HCT116 (cell line): Measurements from ENCODE around the gene ARGLU1. TPM values are rescaled to one million over a fixed set of nuclear protein-coding genes. Genes with fewer than 3 reads are reported as not detected.

Source experiments
- ATAC-seq: fragments of 200-7000 bp; cut with Tn5 transposase; 2 replicates; pipeline ENCODE4 v1.9.1; 2020; ENCODE audit warnings: mild to moderate bottlenecking, moderate library complexity
- BruUV-seq: library from RNA; stranded (reverse); fragments of 400-500 nt; replicated peaks from 2 replicates; lab custom pipeline; 2021; lab: Mats Ljungman, UMichigan
- CTCF ChIA-PET: fragments of 300-600 bp; sonication (Branson Sonifier 250); formaldehyde crosslinking; loops from one replicate; lab custom pipeline; 2021; ENCODE audit warnings: antibody characterized with exemption; lab: Charles Lee
- POLR2A ChIA-PET: fragments of 300-600, 350-600 bp; sonication (Branson Sonifier 250); formaldehyde crosslinking; loops from one replicate; lab custom pipeline; 2021; ENCODE audit warnings: antibody characterized with exemption; lab: Charles Lee
- RAD21 ChIA-PET, 2 experiments: fragments of 300-600 bp; sonication (Branson Sonifier 250); formaldehyde crosslinking; loops; one replicate each; lab custom pipeline; 2023; ENCODE audit warnings: low total read pairs in 2 of 2; ENCODE audit not compliant: uncharacterized antibody in 2 of 2, unreplicated experiment in 2 of 2, low non-redundant PET in 1 of 2; lab: Charles Lee
- DNase-seq: peaks from one replicate; pipeline ENCODE4 v3.0.0-alpha.2; 2010; ENCODE audit warnings: low read depth, low spot score
- H2AFZ ChIP-seq: fragments of 200-600 bp; shearing (Covaris generic), sonication (generic); 2 replicates; pipeline ENCODE4 v1.6.1; 2017; ENCODE audit warnings: low read depth, mixed run types, mixed read lengths, antibody characterized with exemption, low read length; ENCODE audit not compliant: poor library complexity, severe bottlenecking
- H3K27ac ChIP-seq: 2 replicates; pipeline ENCODE4 v1.5.1; 2012; ENCODE audit warnings: low read depth, low read length
- H3K27me3 ChIP-seq: fragments of 200-600 bp; sonication (generic); 2 replicates; pipeline ENCODE4 v1.6.1; 2016; ENCODE audit warnings: mixed run types, low read length, mixed read lengths; ENCODE audit not compliant: insufficient read depth
- H3K36me3 ChIP-seq, 2 experiments: fragments of 200-500 bp in 1 of 2; fragments of 200-600 bp in 1 of 2; sonication (Bioruptor generic) in 1 of 2; sonication (generic) in 1 of 2; 2 replicates each; pipeline versions ENCODE4 v1.5.1 to v1.6.1; 2014 to 2016; ENCODE audit warnings: low read length in 2 of 2, inconsistent platforms in 1 of 2, mixed read lengths in 1 of 2, mixed run types in 1 of 2; ENCODE audit not compliant: insufficient read depth in 2 of 2, control insufficient read depth in 1 of 2
- H3K4me1 ChIP-seq, 2 experiments: fragments of 200-600 bp in 1 of 2; sonication (generic) in 1 of 2; 2 replicates each; pipeline versions ENCODE4 v1.5.1 to v1.6.1; 2012 to 2017; ENCODE audit warnings: low read length in 2 of 2, inconsistent platforms in 1 of 2, mild to moderate bottlenecking in 1 of 2, mixed read lengths in 1 of 2, mixed run types in 1 of 2, moderate library complexity in 1 of 2; ENCODE audit not compliant: insufficient read depth in 2 of 2, control insufficient read depth in 1 of 2
- H3K4me2 ChIP-seq: fragments of 200-600 bp; sonication (generic); 2 replicates; pipeline ENCODE4 v1.6.1; 2017; ENCODE audit warnings: mixed run types, low read length, mixed read lengths
- H3K4me3 ChIP-seq, 2 experiments: fragments of 200-600 bp in 1 of 2; sonication (generic) in 1 of 2; replicated peaks in 1 of 2; 2 replicates each; pipeline ENCODE4 v1.5.1; 2011 to 2016; ENCODE audit warnings: low read length in 2 of 2, control low read depth in 1 of 2, low read depth in 1 of 2, mild to moderate bottlenecking in 1 of 2, mixed read lengths in 1 of 2, mixed run types in 1 of 2
- H3K79me2 ChIP-seq: fragments of 200-600 bp; sonication (generic); 2 replicates; pipeline ENCODE4 v1.6.1; 2017; ENCODE audit warnings: mild to moderate bottlenecking, mixed run types, low read length, moderate library complexity, mixed read lengths; ENCODE audit not compliant: insufficient read depth
- H3K9ac ChIP-seq: fragments of 200-600 bp; sonication (generic); 2 replicates; pipeline ENCODE4 v1.6.1; 2016; ENCODE audit warnings: low read length, mixed read lengths
- H3K9me2 ChIP-seq: fragments of 200-600 bp; sonication (generic), shearing (Covaris generic); 2 replicates; pipeline ENCODE4 v1.6.1; 2017; ENCODE audit warnings: mixed run types, mild to moderate bottlenecking, moderate library complexity; ENCODE audit not compliant: insufficient read depth
- H3K9me3 ChIP-seq, 2 experiments: fragments of 200-500 bp in 1 of 2; fragments of 200-600 bp in 1 of 2; sonication (Bioruptor generic) in 1 of 2; sonication (generic) in 1 of 2; 2 replicates each; pipeline ENCODE4 v1.6.1; 2014 to 2017; ENCODE audit warnings: low read length in 2 of 2, mixed read lengths in 2 of 2, inconsistent platforms in 1 of 2, low read depth in 1 of 2, mild to moderate bottlenecking in 1 of 2, mixed run types in 1 of 2, moderate library complexity in 1 of 2; ENCODE audit not compliant: control insufficient read depth in 1 of 2, insufficient read depth in 1 of 2
- H4K20me1 ChIP-seq: fragments of 200-600 bp; sonication (generic), shearing (Covaris generic); 2 replicates; pipeline ENCODE4 v1.6.1; 2017; ENCODE audit warnings: mixed run types, mild to moderate bottlenecking, moderate library complexity; ENCODE audit not compliant: insufficient read depth
- EZH2phosphoT487 ChIP-seq: fragments of 200-600 bp; IDR thresholded peaks from 2 replicates; pipeline ENCODE4 v1.6.1; 2018; ENCODE audit warnings: antibody characterized with exemption, borderline replicate concordance
- JUND ChIP-seq: IDR thresholded peaks from 2 replicates; pipeline ENCODE4 v1.6.1; 2012
- RAD21 ChIP-seq: IDR thresholded peaks from 2 replicates; pipeline ENCODE4 v1.6.1; 2012; ENCODE audit warnings: low read depth, mild to moderate bottlenecking
- SP1 ChIP-seq: IDR thresholded peaks from 2 replicates; pipeline ENCODE4 v1.6.1; 2012; ENCODE audit warnings: low read depth
- SRF ChIP-seq: IDR thresholded peaks from 2 replicates; pipeline ENCODE4 v1.6.1; 2012; ENCODE audit warnings: low read depth
- YY1 ChIP-seq: IDR thresholded peaks from 2 replicates; pipeline ENCODE4 v1.6.1; 2011; ENCODE audit warnings: low read length, low read depth, moderate library complexity, mild to moderate bottlenecking; ENCODE audit not compliant: insufficient replicate concordance; ENCODE audit errors: extremely low read depth
- ZBTB33 ChIP-seq: IDR thresholded peaks from 2 replicates; pipeline ENCODE4 v1.6.1; 2011; ENCODE audit warnings: mild to moderate bottlenecking, low read length, moderate library complexity; ENCODE audit not compliant: insufficient replicate concordance; ENCODE audit errors: extremely low read depth
- ZFX ChIP-seq: fragments of 450-650 bp; IDR thresholded peaks from 2 replicates; pipeline ENCODE4 v1.6.1; 2017
- ZNF274 ChIP-seq: fragments of 200-500 bp; sonication (Bioruptor generic); IDR thresholded peaks from 2 replicates; pipeline ENCODE4 v1.6.1; 2014; ENCODE audit warnings: mild to moderate bottlenecking, low read depth, low read length, inconsistent platforms
- intact Hi-C: fragments of 100-400 bp; cut with micrococcal nuclease; formaldehyde crosslinking; loops from 2 replicates; pipeline ENCODE4 v1.10.0; 2022
- total RNA-seq: library from RNA; stranded (reverse); gene quantifications from one replicate; pipeline ENCODE4 v1.2.1, GENCODE V29; 2021; ENCODE audit not compliant: unreplicated experiment
- TF ChIP-seq, protein P1 (sequence below): IDR thresholded peaks from 2 replicates; pipeline ENCODE4 v1.6.1; 2012

The ARGLU1 gene
- total RNA-seq, 1 experiment from 2014 or later, result 57.8 TPM

DNA sequence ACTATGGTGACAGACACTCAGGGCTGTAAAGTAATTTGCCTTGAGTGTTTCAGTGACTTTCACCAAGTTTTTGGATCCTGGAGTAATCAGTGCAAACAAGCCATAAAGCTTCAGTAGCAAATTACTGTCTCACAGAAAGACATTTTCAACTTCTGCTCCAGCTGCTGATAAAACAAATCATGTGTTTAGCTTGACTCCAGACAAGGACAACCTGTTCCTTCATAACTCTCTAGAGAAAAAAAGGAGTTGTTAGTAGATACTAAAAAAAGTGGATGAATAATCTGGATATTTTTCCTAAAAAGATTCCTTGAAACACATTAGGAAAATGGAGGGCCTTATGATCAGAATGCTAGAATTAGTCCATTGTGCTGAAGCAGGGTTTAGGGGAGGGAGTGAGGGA lies 9.4 kb downstream of the ARGLU1 start:
- no peaks in the 10 kb centered on the region for H3K9me3 ChIP-seq
- ChIA-PET CTCF (no interaction called here), RAD21 (no interaction called here), POLR2A (no interaction called here)
- no peak for DNase-seq
- BruUV-seq, result TSS peak; percentile 3
- intact Hi-C loops, result no loop called here
- TF ChIP-seq ZBTB33, result no peak
- no peak for TF ChIP-seq RAD21
- TF ChIP-seq SP1, result no peak
- no peak for TF ChIP-seq YY1
- TF ChIP-seq ZNF274, result no peak
- no peak for TF ChIP-seq EZH2phosphoT487
- TF ChIP-seq ZFX, result no peak
- TF ChIP-seq SRF, result no peak
- TF ChIP-seq JUND, result no peak
- TF ChIP-seq, protein P1, sequence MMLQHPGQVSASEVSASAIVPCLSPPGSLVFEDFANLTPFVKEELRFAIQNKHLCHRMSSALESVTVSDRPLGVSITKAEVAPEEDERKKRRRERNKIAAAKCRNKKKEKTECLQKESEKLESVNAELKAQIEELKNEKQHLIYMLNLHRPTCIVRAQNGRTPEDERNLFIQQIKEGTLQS, result no peak
- no peak overlapping the region for H3K4me2 ChIP-seq
- H3K4me1 ChIP-seq, result no peaks in the 10 kb centered on the region
- no peak overlapping the region for H3K4me3 ChIP-seq
- no peaks in the 10 kb centered on the region for H3K27me3 ChIP-seq
- no peak overlapping the region for H3K27ac ChIP-seq
- H3K36me3 ChIP-seq, result peaks cover 45 to 55% of the 10 kb centered on the region in 2 experiments
- no peak overlapping the region for H3K9ac ChIP-seq
- H3K79me2 ChIP-seq, result peaks cover 100% of the 10 kb centered on the region
- peaks cover 49% of the 10 kb centered on the region; the same call in 1 of the 2 replicates for H4K20me1 ChIP-seq
- no peak for ATAC-seq
- no peak overlapping the region for H2AFZ ChIP-seq
- no peaks in the 10 kb centered on the region for H3K9me2 ChIP-seq
